HT-29 (cell line): Measurements from ENCODE around the gene SLC39A13. TPM values are rescaled to one million over a fixed set of nuclear protein-coding genes. Genes with fewer than 3 reads are reported as not detected.

ENCODE experiments used
- DNase-seq: peaks from one replicate; pipeline ENCODE4 v3.0.0-alpha.2; 2015; ENCODE audit warnings: low spot score
- total RNA-seq: library from RNA; depleted of rRNA; stranded (reverse); fragments of >200 nt; shearing (Covaris generic); gene quantifications from 2 replicates; pipeline ENCODE4 v1.2.3, GENCODE V29; 2014

The SLC39A13 gene
- total RNA-seq, 1 experiment from 2014 or later = 67.0 TPM

DNA sequence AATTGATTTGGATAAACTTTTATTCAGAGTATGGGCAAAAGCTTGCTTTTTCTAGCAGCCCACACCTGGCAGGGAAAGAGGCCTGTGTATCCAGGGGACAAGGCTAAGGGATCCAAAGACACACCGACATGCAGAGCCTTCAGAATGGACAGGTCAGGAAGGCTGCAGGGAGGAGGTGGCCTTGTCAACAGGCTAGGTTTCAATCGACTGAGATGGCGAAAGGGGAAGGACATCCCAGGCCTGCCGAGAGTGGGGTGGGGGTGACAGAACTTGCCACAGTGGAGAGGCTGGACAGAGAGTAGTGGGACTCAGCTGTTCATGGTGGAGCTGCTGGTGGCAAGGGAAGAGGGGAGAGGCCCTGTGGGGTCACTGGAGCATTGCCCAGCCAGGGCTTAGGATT, 5.3 kb upstream of the SLC39A13 start:
- DNase-seq = no peak

DNA sequence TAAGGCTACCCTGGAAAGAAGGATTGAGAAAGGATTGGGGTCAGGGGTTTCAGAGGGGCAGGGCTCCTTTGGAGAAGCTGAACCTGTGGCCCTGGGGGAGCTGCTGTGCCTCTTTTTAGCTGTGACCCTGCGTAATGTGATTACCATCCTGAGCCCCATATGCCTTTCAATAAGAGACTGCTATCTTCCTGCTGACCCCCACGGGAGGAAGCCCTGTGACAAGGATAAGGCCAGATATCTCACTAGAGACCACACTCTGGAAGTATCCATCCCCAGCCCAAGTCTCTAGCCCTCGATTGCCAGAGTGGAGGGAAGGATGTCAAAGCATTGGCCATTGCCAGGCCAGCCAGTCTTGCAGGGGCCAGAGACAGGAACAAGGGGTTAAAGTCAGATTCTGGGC, 4.8 kb upstream of the SLC39A13 start:
- DNase-seq = no peak

- DNase-seq = no peak
These were observed 1.3 kb upstream of the SLC39A13 start for GRCh38 chr11:47406896-47407745.

- DNase-seq = peak; percentile 50
These were observed 429 bp downstream of the SLC39A13 start for GRCh38 chr11:47408598-47409439.

DNA sequence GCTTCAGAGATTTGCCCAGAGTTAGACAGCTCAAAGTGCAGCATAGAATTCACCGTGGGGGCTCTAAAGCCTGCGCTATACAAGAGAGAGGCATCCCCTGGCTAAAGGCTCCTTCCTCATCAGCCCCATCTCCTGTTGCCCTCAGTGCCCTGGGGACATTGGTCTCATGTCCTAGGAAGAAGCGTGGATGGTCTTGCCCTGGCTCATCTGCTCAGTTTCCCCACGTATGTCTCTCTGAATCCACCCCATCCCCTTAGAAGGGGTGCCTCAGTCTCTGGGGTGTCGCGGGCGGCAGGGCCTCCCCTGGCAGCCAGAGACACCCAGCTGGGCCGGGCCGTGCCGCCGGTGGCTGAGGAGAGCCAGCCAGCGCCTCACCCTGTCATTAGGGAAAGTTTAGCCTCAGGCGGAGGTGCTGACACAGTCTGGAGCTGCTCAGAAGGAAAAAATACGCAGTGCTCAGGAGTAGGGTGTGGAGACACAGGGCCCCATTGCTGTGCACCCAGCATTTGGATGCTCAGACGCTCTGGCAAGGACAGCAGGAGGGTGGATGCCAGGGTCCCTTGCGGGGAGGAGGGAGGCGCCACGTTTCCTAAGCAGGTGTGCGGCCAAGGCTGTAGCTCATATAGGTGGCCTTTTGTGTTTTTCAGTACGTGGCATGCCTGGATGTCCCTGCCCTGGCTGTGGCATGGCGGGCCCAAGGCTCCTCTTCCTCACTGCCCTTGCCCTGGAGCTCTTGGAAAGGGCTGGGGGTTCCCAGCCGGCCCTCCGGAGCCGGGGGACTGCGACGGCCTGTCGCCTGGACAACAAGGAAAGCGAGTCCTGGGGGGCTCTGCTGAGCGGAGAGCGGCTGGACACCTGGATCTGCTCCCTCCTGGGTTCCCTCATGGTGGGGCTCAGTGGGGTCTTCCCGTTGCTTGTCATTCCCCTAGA, 1.3 kb downstream of the SLC39A13 start:
- DNase-seq = no peak

- no peak for DNase-seq
These were observed 2.2 kb downstream of the SLC39A13 start for GRCh38 chr11:47410370-47411264.

DNA sequence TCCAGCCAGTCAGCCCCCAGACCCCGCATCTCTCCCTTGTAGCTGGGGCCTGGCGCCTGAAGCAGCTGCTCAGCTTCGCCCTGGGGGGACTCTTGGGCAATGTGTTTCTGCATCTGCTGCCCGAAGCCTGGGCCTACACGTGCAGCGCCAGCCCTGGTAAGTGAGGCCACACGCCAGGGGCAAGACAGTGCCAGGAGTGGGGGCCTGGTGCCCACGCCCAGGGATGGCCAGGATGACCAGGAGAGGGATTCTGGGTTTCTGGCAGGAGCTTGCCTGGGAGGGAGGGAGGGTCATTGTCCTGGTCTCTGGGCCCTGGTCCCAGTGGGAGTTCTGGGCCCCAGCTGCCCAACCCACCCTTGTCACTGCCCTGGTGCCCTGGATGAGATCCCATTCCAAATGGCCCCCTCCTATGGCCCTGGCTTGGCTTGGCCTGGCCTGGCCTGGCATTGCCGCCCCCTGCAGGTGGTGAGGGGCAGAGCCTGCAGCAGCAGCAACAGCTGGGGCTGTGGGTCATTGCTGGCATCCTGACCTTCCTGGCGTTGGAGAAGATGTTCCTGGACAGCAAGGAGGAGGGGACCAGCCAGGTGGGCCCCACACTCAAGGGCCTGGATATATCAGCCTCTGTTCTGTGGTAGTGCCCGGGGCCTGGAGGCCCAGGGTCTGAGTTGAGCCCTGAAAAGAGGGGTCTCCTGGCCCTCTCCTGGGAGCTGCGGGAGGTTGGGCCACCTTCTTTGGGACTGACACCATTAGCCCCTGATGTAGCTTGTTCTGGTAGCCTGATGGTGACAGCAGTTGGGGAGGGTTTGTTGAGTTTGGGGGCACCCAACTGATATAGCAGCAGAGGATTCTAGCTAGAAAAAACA, 3.7 kb downstream of the SLC39A13 start:
- DNase-seq = peak; percentile 57

DNA sequence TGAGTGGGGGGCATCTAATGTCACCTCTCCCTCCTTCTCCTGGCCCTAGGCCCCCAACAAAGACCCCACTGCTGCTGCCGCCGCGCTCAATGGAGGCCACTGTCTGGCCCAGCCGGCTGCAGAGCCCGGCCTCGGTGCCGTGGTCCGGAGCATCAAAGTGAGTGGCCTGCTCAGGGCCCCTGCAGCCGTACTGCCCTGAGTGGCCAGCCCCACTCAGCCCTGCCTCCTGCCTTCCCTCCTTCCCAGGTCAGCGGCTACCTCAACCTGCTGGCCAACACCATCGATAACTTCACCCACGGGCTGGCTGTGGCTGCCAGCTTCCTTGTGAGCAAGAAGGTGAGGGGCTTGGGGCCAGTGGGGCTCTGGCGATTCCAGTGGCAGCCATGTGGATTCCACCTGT, 5.0 kb downstream of the SLC39A13 start:
- no peak for DNase-seq

GRCh38 chr11:47413908-47414684, 5.7 kb downstream of the SLC39A13 start:
- DNase-seq = no peak

GRCh38 chr11:47414685-47415070, 6.3 kb downstream of the SLC39A13 start:
- no peak for DNase-seq

DNA sequence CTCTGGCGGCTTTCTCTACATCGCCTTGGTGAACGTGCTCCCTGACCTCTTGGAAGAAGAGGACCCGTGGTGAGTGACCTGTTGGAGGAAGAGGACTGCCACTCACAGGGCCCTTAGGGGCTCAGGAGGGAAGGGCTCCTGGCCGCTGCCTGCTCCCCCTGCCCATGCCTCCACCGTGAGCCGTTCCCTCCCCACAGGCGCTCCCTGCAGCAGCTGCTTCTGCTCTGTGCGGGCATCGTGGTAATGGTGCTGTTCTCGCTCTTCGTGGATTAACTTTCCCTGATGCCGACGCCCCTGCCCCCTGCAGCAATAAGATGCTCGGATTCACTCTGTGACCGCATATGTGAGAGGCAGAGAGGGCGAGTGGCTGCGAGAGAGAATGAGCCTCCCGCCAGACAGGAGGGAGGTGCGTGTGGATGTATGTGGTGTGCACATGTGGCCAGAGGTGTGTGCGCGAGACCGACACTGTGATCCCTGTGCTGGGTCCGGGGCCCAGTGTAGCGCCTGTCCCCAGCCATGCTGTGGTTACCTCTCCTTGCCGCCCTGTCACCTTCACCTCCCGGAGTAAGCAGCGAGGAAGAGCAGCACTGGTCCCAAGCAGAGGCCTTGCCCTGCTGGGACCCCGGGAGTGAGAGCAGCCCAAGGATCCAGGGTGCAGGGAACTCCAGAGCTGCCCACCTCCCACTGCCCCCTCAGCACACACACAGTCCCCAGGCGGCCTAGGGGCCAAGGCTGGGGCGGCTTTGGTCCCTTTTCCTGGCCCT, 6.9 kb downstream of the SLC39A13 start:
- DNase-seq = no peak

DNA sequence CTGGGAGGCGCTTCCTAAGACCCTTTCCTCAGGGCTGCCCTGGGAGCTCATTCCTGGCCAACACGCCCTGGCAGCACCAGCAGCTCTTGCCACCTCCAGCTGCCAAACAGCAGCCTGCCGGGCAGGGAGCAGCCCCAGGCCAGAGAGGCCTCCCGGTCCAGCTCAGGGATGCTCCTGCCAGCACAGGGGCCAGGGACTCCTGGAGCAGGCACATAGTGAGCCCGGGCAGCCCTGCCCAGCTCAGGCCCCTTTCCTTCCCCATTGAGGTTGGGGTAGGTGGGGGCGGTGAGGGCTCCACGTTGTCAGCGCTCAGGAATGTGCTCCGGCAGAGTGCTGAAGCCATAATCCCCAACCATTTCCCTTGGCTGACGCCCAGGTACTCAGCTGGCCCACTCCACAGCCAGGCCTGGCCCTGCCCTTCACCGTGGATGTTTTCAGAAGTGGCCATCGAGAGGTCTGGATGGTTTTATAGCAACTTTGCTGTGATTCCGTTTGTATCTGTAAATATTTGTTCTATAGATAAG, 7.6 kb downstream of the SLC39A13 start:
- peak; percentile 86 for DNase-seq

DNA sequence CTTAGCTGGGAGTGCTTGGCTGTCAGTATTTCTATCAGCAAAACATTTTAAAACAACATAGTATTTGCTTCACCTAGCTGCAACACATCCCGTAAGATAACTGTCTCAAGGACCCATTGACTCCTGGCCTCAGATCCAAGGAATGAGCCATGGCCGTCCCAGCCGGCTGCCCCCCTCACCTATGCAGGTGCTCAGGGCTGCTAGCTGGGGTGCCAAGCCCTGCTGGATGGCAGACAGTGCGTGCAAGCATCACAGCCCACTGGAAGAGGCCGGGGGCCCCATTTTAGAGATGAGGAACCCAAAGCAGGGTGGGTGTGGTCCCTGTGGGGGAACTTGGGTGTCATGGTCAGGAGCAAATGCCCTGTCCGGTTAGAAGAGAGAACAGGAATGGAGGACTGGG, 9.3 kb downstream of the SLC39A13 start:
- DNase-seq = no peak

DNA sequence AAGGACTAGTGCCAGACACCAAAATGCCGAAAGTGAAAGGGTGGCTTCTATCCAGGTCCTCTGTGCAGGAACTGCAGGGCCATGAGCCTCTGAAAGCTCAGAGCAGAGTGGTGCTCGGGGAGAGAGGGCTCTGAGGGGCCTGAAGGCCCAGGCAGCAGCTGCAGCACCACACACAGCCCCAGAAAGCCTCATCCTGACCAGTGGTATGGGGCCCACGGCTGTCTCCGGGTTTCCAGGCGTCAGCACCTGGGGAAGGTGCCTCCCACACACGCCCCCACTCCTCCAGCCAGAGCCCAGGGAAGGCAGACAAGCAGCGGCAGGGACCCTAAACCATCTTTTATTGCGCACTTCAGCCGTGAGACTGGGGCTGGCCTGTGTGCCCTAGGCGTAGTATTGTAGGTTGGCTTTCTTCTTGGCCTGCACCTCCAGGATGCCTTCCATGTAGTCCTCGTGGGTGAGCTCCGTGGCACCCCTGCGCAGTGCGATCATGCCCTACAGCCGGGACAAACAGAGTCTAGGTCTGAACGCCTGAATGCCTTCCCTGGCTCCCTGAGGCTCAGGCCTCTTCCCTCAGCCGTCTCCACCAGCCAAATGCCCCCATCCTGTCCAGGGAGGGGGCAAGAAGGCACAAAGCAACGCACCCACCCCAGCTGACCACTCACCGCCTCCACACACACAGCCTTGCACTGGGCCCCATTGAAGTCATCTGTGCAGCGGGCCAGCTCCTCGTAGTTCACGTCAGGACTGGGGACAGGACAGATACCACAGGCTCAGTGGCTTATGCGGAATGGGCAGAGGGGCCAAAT, 10.3 kb downstream of the SLC39A13 start:
- no peak for DNase-seq

DNA sequence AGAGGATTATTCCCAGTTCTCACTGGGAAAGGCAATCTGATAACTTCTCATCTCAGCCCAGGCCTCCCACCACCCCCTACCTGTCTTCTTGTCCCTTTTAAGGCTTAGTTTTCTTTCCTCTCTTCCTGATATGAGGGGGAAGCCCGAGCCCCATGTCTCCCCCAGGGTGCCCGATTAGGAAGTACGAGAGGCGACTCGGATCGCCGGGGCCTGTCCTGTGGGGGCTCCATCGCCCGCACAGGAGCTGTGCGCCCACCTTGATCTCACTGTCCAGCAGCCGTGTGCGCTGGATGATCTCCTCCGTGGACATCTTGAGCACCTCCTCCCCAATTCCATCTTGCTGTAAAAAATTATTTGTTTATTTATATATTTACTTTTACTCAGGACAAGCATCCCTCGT, 17.2 kb downstream of the SLC39A13 start:
- no peak for DNase-seq

DNA sequence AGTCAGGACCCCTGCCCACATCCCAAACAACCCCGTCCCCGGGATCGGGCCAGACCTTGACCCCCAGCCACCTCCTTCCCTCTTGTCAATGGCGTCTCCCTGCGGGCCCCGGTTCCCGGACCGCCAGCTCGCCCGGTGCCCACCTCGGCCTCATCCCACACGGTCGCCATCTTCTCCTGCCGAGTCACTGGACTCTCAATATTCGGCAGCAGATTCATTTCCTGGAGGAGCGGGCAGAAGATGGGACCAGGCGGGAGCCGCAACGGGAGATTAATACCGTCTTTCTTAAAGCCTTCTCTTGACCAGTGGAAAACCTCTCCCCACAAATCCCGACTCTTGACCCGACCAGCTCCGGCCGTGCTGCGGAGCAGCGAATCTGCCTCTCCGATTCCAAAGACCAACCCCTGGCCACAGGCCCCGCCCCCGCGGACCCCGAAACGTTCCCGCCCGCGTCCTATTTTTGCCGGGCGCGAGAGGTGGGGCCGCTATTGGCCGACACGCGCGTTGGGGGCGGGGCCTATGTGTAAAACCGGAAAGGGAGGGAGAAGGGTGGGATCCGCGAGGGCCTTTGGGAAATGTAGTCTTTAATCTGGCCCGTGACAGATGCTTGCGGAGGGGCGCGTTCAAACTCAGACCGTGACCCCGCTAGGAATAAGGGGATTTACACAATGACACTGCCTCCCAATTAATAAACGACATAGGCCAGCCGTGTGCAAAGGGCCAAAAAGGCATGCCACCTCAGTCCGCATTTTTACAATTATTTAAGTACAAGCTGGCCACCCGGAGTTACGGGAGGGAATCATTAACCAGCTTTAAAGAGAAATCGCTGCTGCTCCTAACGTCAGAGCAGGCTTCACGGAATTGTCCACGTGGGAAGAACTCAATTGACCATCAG, 17.9 kb downstream of the SLC39A13 start, which contains the start of gene PSMC3:
TSS of gene PSMC3 (minus strand) at position 378 of the 895 bp plus-strand sequence. CDS start at position 218, 160 bp downstream.
- peak; percentile 99 for DNase-seq
